HepG2 (cell line): ENCODE measurements around the gene OR2AG1. TPM values are rescaled to one million over a fixed set of nuclear protein-coding genes. Genes with fewer than 3 reads are reported as not detected.

Source experiments
- ATAC-seq: fragments of 200-7000 bp; cut with Tn5 transposase; 3 replicates; pipeline ENCODE4 v1.9.1; 2020; ENCODE audit warnings: mild to moderate bottlenecking, moderate library complexity
- BruUV-seq: library from RNA; stranded (reverse); fragments of 400-500 nt; replicated peaks from 2 replicates; lab custom pipeline; 2021; lab: Mats Ljungman, UMichigan
- CTCF ChIA-PET: fragments of 300-600 bp; formaldehyde crosslinking; extraction: SDS; loops from one replicate; lab custom pipeline; 2021; ENCODE audit warnings: low total read pairs, inconsistent platforms, low intra/inter-chr PET ratio; lab: Yijun Ruan, JAX
- POLR2A ChIA-PET: fragments of 350-600 bp; sonication (Branson Sonifier 250); formaldehyde crosslinking; loops from one replicate; lab custom pipeline; 2020; ENCODE audit warnings: antibody characterized with exemption, inconsistent platforms; lab: Yijun Ruan, JAX
- DNase-seq: peaks from one replicate; pipeline ENCODE4 v3.0.0-alpha.2; 2015; ENCODE audit warnings: low spot score
- FAIRE-seq: peaks from 3 replicates; lab custom pipeline; 2011; peaks lifted over from hg19 to GRCh38; lab: Jason Lieb, UNC
- H2AFZ ChIP-seq: one replicate; pipeline ENCODE4 v1.6.1; 2011; ENCODE audit warnings: low read length, inconsistent platforms
- H3K27ac ChIP-seq: fragments of 300-600 bp; 3 replicates; pipeline ENCODE4 v1.8.0; 2011; ENCODE audit warnings: mixed run types, mild to moderate bottlenecking, mixed read lengths, low read length, inconsistent platforms; ENCODE audit not compliant: insufficient read depth; ENCODE audit errors: extremely low read length
- H3K27me3 ChIP-seq, 2 experiments: fragments of 200-600 bp in 1 of 2; 2 replicates in 1 of 2; 3 replicates in 1 of 2; pipeline versions ENCODE4 v1.6.0 to v1.8.0; 2011; ENCODE audit warnings: low read length in 2 of 2, mild to moderate bottlenecking in 2 of 2, moderate library complexity in 2 of 2, inconsistent platforms in 1 of 2; ENCODE audit not compliant: insufficient read depth in 2 of 2, control insufficient read depth in 1 of 2
- H3K36me3 ChIP-seq, 2 experiments: fragments of 200-600 bp in 1 of 2; replicated peaks in 1 of 2; 2 replicates in 1 of 2; 3 replicates in 1 of 2; pipeline versions ENCODE4 v1.5.1 to v1.8.0; 2011; ENCODE audit warnings: low read length in 2 of 2, inconsistent platforms in 1 of 2; ENCODE audit not compliant: insufficient read depth in 2 of 2, control insufficient read depth in 1 of 2
- H3K4me1 ChIP-seq: 2 replicates; pipeline ENCODE4 v1.5.1; 2012; ENCODE audit warnings: low read length, inconsistent platforms; ENCODE audit not compliant: insufficient read depth
- H3K4me2 ChIP-seq: 2 replicates; pipeline ENCODE4 v1.6.0; 2011; ENCODE audit warnings: low read depth, low read length, inconsistent platforms
- H3K4me3 ChIP-seq, 3 experiments: fragments of 200-600 bp in 1 of 3; sonication (generic), shearing (Covaris generic) in 1 of 3; replicated peaks in 1 of 3; 2 replicates each; pipeline ENCODE4 v1.5.1; 2011 to 2016; ENCODE audit warnings: low read length in 3 of 3, inconsistent platforms in 2 of 3, low read depth in 2 of 3, mild to moderate bottlenecking in 2 of 3, control low read depth in 1 of 3, mixed read lengths in 1 of 3; ENCODE audit not compliant: insufficient read depth in 1 of 3
- H3K79me2 ChIP-seq: one replicate; pipeline ENCODE4 v1.6.1; 2011; ENCODE audit warnings: low read length, inconsistent platforms; ENCODE audit not compliant: insufficient read depth
- H3K9ac ChIP-seq: 2 replicates; pipeline ENCODE4 v1.6.0; 2011; ENCODE audit warnings: mild to moderate bottlenecking, low read depth, low read length, inconsistent platforms; ENCODE audit not compliant: insufficient read depth
- H3K9me3 ChIP-seq: 2 replicates; pipeline ENCODE4 v1.5.1; 2012; ENCODE audit warnings: mild to moderate bottlenecking, low read length
- H4K20me1 ChIP-seq: 2 replicates; pipeline ENCODE4 v1.6.0; 2011; ENCODE audit warnings: inconsistent platforms, mild to moderate bottlenecking, low read length, moderate library complexity; ENCODE audit not compliant: insufficient read depth
- ADNP ChIP-seq: sonication (generic); formaldehyde crosslinking; IDR thresholded peaks from 2 replicates; pipeline ENCODE4 v1.4.0; 2020; ENCODE audit warnings: missing genetic modification reagents
- ATM ChIP-seq: fragments of 450-650 bp; IDR thresholded peaks from 2 replicates; pipeline ENCODE4 v1.7.1; 2017; ENCODE audit warnings: mild to moderate bottlenecking, borderline replicate concordance
- CEBPG ChIP-seq: IDR thresholded peaks from 2 replicates; pipeline ENCODE4 v1.6.1; 2016
- CENPX ChIP-seq: sonication (generic); formaldehyde crosslinking; IDR thresholded peaks from 2 replicates; pipeline ENCODE4 v1.9.0; 2021; ENCODE audit warnings: mild to moderate bottlenecking, missing genetic modification reagents, moderate library complexity
- GLMP ChIP-seq: sonication (generic); formaldehyde crosslinking; IDR thresholded peaks from 2 replicates; pipeline ENCODE4 v1.9.0; 2021; ENCODE audit warnings: missing genetic modification reagents, mild to moderate bottlenecking, borderline replicate concordance
- HOXD1 ChIP-seq: sonication (generic); formaldehyde crosslinking; IDR thresholded peaks from 2 replicates; pipeline ENCODE4 v1.5.0; 2020; ENCODE audit warnings: missing genetic modification reagents
- MAFF ChIP-seq: IDR thresholded peaks from 2 replicates; pipeline ENCODE4 v1.6.1; 2011; ENCODE audit warnings: low read depth, low read length, improper control_type of control experiment
- PRDM15 ChIP-seq: sonication (generic); formaldehyde crosslinking; IDR thresholded peaks from 2 replicates; pipeline ENCODE4 v1.4.0; 2020; ENCODE audit warnings: missing genetic modification reagents
- YEATS2 ChIP-seq: sonication (generic); formaldehyde crosslinking; IDR thresholded peaks from 2 replicates; pipeline ENCODE4 v1.4.0; 2020; ENCODE audit warnings: missing genetic modification reagents, borderline replicate concordance
- ZBED4 ChIP-seq: sonication (generic); formaldehyde crosslinking; IDR thresholded peaks from 2 replicates; pipeline ENCODE4 v1.4.0; 2020; ENCODE audit warnings: missing genetic modification reagents, borderline replicate concordance
- ZNF17 ChIP-seq: sonication (generic); formaldehyde crosslinking; IDR thresholded peaks from 2 replicates; pipeline ENCODE4 v1.5.0; 2020; ENCODE audit warnings: mild to moderate bottlenecking, missing genetic modification reagents
- ZNF75D ChIP-seq: sonication (generic); formaldehyde crosslinking; IDR thresholded peaks from 2 replicates; pipeline ENCODE4 v1.8.1; 2023; ENCODE audit warnings: missing genetic modification reagents, mild to moderate bottlenecking, borderline replicate concordance
- ZNF878 ChIP-seq: sonication (generic); formaldehyde crosslinking; IDR thresholded peaks from 2 replicates; pipeline ENCODE4 v1.8.1; 2023; ENCODE audit warnings: mild to moderate bottlenecking, missing genetic modification reagents, moderate library complexity
- ZXDC ChIP-seq: sonication (generic); formaldehyde crosslinking; IDR thresholded peaks from 2 replicates; pipeline ENCODE4 v1.5.0; 2020; ENCODE audit warnings: mild to moderate bottlenecking, missing genetic modification reagents
- WGBS: methylation state at CpG from one replicate; pipeline ENCODE4 v1.1.6; 2017; ENCODE audit warnings: low lambda C conversion rate; 5-methylcytosine and 5-hydroxymethylcytosine counted together
- in situ Hi-C: cut with HindIII; loops from 2 replicates; pipeline ENCODE4 v1.10.0; 2017; ENCODE audit warnings: low pct_unique_long_range_greater_than_20kb; ENCODE audit not compliant: extremely low pct_ligation_motif_present
- intact Hi-C: fragments of 100-400 bp; cut with micrococcal nuclease; formaldehyde crosslinking; loops from one replicate; pipeline ENCODE4 v1.10.0; 2022; ENCODE audit not compliant: unreplicated experiment
- polyA plus RNA-seq, 8 experiments: library from polyadenylated mRNA; depleted of rRNA in 3 of 8; stranded (reverse) in 7 of 8; unstranded in 1 of 8; fragments of >200 nt; fragmentation: Illumina TruSeq in 4 of 8; extraction: Trizol in 4 of 8; gene quantifications; 2 replicates each; pipeline versions ENCODE4 v1.2.1 to v1.2.3, GENCODE V29; 2011 to 2016; ENCODE audit warnings: low read depth in 4 of 8, missing spikeins in 1 of 8, mixed read lengths in 1 of 8; ENCODE audit not compliant: insufficient read depth in 1 of 8
- total RNA-seq, 5 experiments: library from RNA; depleted of rRNA; stranded (reverse); fragments of >200 nt; fragmentation: Illumina TruSeq; extraction: Trizol; gene quantifications; 2 replicates each; pipeline ENCODE4 v1.2.3, GENCODE V29; 2016; ENCODE audit warnings: low read depth in 1 of 5

The OR2AG1 gene
- total and polyA plus RNA-seq, 2 of the 13 experiments (the other 11 are each of a cell fraction or from before 2014, with no cell fraction given) = not detected

- Histone ChIP-seq H3K4me2 (no peak overlapping the region), H3K4me1 (no peaks in the 10 kb centered on the region), H2AFZ (no peak overlapping the region), H3K27me3 (peaks cover 0 to 12% of the 10 kb centered on the region in 2 experiments; a peak in 2 of 5 replicates), H3K4me3 (no peak overlapping the region), H3K79me2 (no peaks in the 10 kb centered on the region), H3K36me3 (no peaks in the 10 kb centered on the region), H3K9ac (no peak overlapping the region), H3K27ac (no peak overlapping the region), H3K9me3 (no peaks in the 10 kb centered on the region), H4K20me1 (no peaks in the 10 kb centered on the region)
- CTCF ChIA-PET = no interaction called here
- intact Hi-C loops (no loop called here), in situ Hi-C loops (no loop called here)
- WGBS = 0% methylated on average over 2 of the region's 2 CpGs
- ATAC-seq = no peak
- POLR2A ChIA-PET = no interaction called here
- DNase-seq = no peak
- BruUV-seq = no TSS peak
- FAIRE-seq = no peak
- no peak for TF ChIP-seq ATM
- no peak for TF ChIP-seq ZNF75D (CRISPR knock-in tag)
- TF ChIP-seq ZXDC = no peak
- no peak for TF ChIP-seq GLMP (CRISPR knock-in tag)
- TF ChIP-seq HOXD1 (CRISPR knock-in tag) = no peak
- no peak for TF ChIP-seq YEATS2
- no peak for TF ChIP-seq ZBED4 (CRISPR knock-in tag)
- no peak for TF ChIP-seq MAFF
- TF ChIP-seq CENPX = no peak
- no peak for TF ChIP-seq CEBPG
- no peak for TF ChIP-seq PRDM15 (CRISPR knock-in tag)
- no peak for TF ChIP-seq ADNP (CRISPR knock-in tag)
- TF ChIP-seq ZNF17 = no peak
- TF ChIP-seq ZNF878 (CRISPR knock-in tag) = no peak
These were observed 37.3 kb upstream of the OR2AG1 start for GRCh38 chr11:6745465-6746015.
